BJ (cell line): ENCODE data around the gene MAP2K5. TPM values are rescaled to one million over a fixed set of nuclear protein-coding genes. Genes with fewer than 3 reads are reported as not detected.
A peak's percentile ranks its signal among the peaks of the same experiment; 100 is the strongest.

Source experiments
- CTCF ChIA-PET: fragments of 350-600 bp; formaldehyde crosslinking; extraction: SDS; loops from one replicate; lab custom pipeline; 2021; ENCODE audit warnings: antibody characterized with exemption, inconsistent platforms; lab: Yijun Ruan, JAX
- POLR2A ChIA-PET: fragments of 300-600 bp; sonication (Branson Sonifier 250); formaldehyde crosslinking; extraction: SDS; loops from one replicate; lab custom pipeline; 2021; ENCODE audit warnings: antibody characterized with exemption; lab: Charles Lee
- DNase-seq: peaks from one replicate; pipeline ENCODE4 v3.0.0-alpha.2; 2011; ENCODE audit warnings: low read depth
- H3K27me3 ChIP-seq: 2 replicates; pipeline ENCODE4 v1.6.0; 2011; ENCODE audit warnings: low read length; ENCODE audit not compliant: control insufficient read depth, insufficient read depth
- H3K36me3 ChIP-seq: 2 replicates; pipeline ENCODE4 v1.5.1; 2011; ENCODE audit warnings: low read length; ENCODE audit not compliant: control insufficient read depth, insufficient read depth
- H3K4me3 ChIP-seq: 2 replicates; pipeline ENCODE4 v1.5.1; 2011; ENCODE audit warnings: low read depth, mild to moderate bottlenecking, control low read depth, low read length
- polyA plus RNA-seq: library from polyadenylated mRNA; depleted of rRNA; stranded (reverse); fragments of >200 nt; gene quantifications from 2 replicates; pipeline ENCODE4 v1.2.3, GENCODE V29; 2011
- TF ChIP-seq, protein P1 (sequence below): IDR thresholded peaks from 2 replicates; pipeline ENCODE4 v1.5.1; 2011; ENCODE audit warnings: low read depth, mild to moderate bottlenecking, control low read depth, inconsistent platforms, low read length, moderate library complexity; ENCODE audit not compliant: insufficient read depth

MAP2K5 gene
- polyA plus RNA-seq, 1 experiment, result 5.6 TPM

- CTCF ChIA-PET, result interaction anchor here (0.6 kb wide), 1 partner anchor 284 kb away, joined by 3 read pairs; no protein-coding TSS in a partner anchor
Observed at GRCh38 chr15:67839499-67839928, 297.0 kb downstream of the MAP2K5 start.

DNA sequence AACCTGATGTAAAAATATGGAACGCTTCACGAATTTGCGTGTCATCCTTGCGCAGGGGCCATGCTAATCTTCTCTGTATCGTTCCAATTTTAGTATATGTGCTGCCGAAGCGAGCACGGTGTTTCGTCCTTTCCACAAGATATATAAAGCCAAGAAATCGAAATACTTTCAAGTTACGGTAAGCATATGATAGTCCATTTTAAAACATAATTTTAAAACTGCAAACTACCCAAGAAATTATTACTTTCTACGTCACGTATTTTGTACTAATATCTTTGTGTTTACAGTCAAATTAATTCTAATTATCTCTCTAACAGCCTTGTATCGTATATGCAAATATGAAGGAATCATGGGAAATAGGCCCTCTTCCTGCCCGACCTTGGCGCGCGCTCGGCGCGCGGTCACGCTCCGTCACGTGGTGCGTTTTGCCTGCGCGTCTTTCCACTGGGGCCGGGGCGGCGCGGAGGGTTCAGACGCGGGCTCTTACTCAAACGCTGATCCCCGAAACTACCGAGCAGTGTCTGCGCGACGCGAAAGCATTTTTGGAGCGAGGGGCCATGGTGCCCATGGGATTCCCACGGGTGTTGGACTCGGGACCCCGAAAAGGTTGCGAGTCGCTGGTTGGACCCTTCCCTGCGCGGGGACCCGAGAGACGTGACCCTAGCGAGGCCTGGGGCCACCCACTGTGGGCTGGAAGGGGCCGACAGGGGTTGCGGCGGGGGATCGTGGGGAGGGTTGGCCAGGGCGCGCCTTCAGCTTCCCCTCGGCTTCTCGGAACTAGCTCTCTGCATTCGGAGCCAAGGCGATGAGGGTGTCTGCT lies 297.6 kb downstream of the MAP2K5 start, which contains the start of gene RNU6-1:
Gene RNU6-1, minus strand, starts transcription at position 117 of the 820 bp plus-strand sequence.
- ChIA-PET POLR2A (interaction anchor here (0.7 kb wide), 3 partner anchors 27 to 384 kb away, joined by 3 to 10 read pairs (median 8); no protein-coding TSS in a partner anchor), CTCF (interaction anchor here (0.8 to 1.5 kb wide), 3 partner anchors 23 to 315 kb away, joined by 3 to 5 read pairs (median 4); no protein-coding TSS in a partner anchor)
- peak; percentile 72 for DNase-seq
- Histone ChIP-seq H3K4me3 (peak within 1 kb of the TSS; percentile 67), H3K36me3 (no peaks in the 10 kb centered on the region), H3K27me3 (peaks cover 17% of the 10 kb centered on the region)
- TF ChIP-seq, protein P1, sequence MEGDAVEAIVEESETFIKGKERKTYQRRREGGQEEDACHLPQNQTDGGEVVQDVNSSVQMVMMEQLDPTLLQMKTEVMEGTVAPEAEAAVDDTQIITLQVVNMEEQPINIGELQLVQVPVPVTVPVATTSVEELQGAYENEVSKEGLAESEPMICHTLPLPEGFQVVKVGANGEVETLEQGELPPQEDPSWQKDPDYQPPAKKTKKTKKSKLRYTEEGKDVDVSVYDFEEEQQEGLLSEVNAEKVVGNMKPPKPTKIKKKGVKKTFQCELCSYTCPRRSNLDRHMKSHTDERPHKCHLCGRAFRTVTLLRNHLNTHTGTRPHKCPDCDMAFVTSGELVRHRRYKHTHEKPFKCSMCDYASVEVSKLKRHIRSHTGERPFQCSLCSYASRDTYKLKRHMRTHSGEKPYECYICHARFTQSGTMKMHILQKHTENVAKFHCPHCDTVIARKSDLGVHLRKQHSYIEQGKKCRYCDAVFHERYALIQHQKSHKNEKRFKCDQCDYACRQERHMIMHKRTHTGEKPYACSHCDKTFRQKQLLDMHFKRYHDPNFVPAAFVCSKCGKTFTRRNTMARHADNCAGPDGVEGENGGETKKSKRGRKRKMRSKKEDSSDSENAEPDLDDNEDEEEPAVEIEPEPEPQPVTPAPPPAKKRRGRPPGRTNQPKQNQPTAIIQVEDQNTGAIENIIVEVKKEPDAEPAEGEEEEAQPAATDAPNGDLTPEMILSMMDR, result no peak

More at GRCh38 chr15:67839499-67839928, 297.0 kb downstream of the MAP2K5 start:
- POLR2A ChIA-PET, result interaction anchor here (0.7 kb wide), 1 partner anchor 372 kb away, joined by 3 read pairs; no protein-coding TSS in a partner anchor
- H3K4me3 ChIP-seq, result peak overlapping the region; percentile 24
- DNase-seq, result no peak
- H3K27me3 ChIP-seq, result peaks cover 23% of the 10 kb centered on the region
- TF ChIP-seq, protein P1, result no peak
- H3K36me3 ChIP-seq, result no peaks in the 10 kb centered on the region

DNA sequence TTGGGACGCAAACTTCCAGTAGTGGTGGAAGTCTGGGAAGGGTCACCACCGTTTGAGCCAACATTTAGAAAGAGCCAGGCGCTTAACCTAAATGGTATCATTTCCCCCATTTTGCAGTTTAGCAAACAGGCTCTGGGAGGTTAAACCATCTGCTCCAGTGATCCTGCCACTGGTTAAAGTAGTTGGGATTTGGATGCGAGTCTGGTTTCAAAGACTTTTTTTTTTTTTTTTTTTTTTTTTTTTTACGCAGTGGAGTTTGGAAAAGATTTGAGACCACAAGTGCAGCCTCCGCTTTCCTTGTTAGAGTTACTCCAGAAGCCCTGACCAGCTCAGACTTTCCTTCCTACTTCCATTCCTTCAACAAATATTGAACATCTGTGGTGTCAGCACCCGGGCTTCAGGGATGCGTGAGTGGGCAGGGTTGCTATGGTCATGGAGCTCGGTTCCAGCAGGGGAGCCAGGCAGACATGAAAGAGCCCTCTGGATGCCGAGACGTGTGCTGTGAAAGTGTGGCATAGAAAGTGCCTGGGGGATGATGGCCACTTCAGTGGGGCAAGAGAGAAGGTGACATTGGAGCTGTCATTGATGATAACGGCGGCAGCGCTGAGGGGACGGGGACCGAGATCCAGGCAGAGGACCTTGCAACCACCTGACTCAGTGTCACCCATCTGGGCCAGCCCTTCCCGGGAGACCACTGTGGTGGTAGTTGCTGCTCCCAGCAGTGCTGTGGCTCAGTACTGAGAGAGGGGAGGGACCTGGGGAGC lies 298.4 kb downstream of the MAP2K5 start:
- TF ChIP-seq, protein P1, result peak; percentile 17; the same call in 1 of the 2 replicates
- H3K4me3 ChIP-seq, result peak overlapping the region; percentile 67
- peaks cover 9% of the 10 kb centered on the region for H3K27me3 ChIP-seq
- CTCF ChIA-PET, result interaction anchor here (0.7 to 1.5 kb wide), 4 partner anchors 16 to 314 kb away, joined by 3 to 5 read pairs (median 4); no protein-coding TSS in a partner anchor
- H3K36me3 ChIP-seq, result no peaks in the 10 kb centered on the region
- no peak for DNase-seq
- POLR2A ChIA-PET, result interaction anchor here (0.7 kb wide), 3 partner anchors 28 to 933 kb away, joined by 8 to 16 read pairs (median 10); no protein-coding TSS in a partner anchor

DNA sequence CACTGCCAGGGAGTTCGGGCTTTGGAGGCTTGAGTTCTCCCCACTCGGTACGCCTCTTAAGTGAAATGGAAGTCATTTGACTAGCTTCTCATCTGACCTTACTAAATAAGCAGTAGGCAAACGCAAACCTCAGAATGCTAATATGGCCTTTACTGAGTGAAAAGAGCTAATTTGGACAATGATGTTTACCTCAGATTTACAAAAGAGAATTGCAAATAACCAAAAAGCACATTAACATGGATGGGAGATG lies 298.9 kb downstream of the MAP2K5 start:
- peaks cover 7% of the 10 kb centered on the region for H3K27me3 ChIP-seq
- POLR2A ChIA-PET, result interaction anchor here (0.7 kb wide), 1 partner anchor 933 kb away, joined by 16 read pairs; no protein-coding TSS in a partner anchor
- no peaks in the 10 kb centered on the region for H3K36me3 ChIP-seq
- CTCF ChIA-PET, result interaction anchor here (0.7 to 1.5 kb wide), 3 partner anchors 16 to 22 kb away, joined by 3 to 5 read pairs (median 3); no protein-coding TSS in a partner anchor
- no peak overlapping the region for H3K4me3 ChIP-seq
- DNase-seq, result no peak
- TF ChIP-seq, protein P1, result no peak
